GM21529 (cell line): ENCODE data around the gene KCNMB2.

Experiments used
- ATAC-seq: cut with Tn5 transposase; IDR thresholded peaks from one replicate; pipeline ENCODE4 v1.9.1; 2021; ENCODE audit not compliant: unreplicated experiment

KCNMB2 gene

GRCh38 chr3:178685591-178685906 lies 149.3 kb downstream of the KCNMB2 start:
- no peak for ATAC-seq

GRCh38 chr3:178686826-178687225 lies 150.6 kb downstream of the KCNMB2 start:
- no peak for ATAC-seq

- ATAC-seq = no peak
Measured at GRCh38 chr3:178690571-178690970, 154.3 kb downstream of the KCNMB2 start.

GRCh38 chr3:178699364-178699763 lies 163.1 kb downstream of the KCNMB2 start:
- no peak for ATAC-seq

- no peak for ATAC-seq
Measured at GRCh38 chr3:178699810-178700209, 163.6 kb downstream of the KCNMB2 start.

- ATAC-seq = no peak
Measured at GRCh38 chr3:178703268-178703975, 167.2 kb downstream of the KCNMB2 start.

DNA sequence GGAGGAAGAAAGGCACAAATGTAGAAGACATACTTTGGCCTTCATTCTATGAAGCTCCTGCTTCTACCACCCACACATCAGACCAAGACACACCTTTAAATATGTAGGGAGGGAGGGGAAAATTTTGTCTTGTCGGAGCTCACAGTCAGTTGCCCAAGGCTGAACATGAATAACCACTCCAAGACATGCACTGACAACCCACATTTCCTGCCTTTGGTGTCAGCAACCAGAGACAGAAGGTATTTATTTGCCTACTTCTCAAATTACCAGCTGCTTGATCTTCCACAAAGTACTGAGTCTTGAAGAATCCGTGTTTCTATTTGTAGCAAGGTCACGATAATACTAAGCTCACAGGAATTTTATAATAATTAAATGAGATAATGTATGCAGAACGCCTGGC lies 169.7 kb downstream of the KCNMB2 start:
- ATAC-seq = no peak

- no peak for ATAC-seq
Measured at GRCh38 chr3:178706411-178706810, 170.2 kb downstream of the KCNMB2 start.

DNA sequence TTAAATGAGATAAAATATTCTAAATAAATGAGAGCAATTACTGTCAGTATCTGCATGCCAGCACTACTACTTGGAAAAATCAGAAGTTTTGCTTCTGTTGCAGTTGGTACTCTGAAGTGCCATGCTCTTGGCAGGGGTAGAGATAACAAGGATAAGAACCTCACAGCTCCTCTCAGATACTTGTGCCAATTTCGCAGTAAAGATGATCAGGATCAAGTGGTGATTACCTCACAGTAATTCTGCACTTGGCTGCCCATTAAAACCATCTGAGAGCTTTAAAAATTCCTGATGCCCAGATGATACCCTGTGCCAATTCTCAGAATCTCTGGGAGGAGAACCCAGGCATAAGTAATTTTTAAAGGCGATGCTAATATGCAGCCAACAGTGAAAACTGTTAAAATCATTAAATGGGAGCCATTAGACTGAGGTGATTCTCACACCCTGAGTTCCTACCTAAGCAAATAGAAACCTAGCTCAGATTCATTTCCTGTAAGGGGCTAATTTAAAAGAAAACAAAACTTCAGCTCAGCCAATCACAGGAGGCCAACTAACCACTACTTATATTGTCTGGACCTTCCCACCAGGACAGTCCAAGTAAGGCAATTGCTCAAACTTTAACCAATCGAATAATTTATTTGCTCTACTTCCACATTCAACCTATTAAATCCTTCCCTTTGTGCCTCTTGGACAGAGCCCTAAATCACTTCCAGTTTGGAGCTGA lies 171.2 kb downstream of the KCNMB2 start:
- peak; percentile 48 for ATAC-seq

DNA sequence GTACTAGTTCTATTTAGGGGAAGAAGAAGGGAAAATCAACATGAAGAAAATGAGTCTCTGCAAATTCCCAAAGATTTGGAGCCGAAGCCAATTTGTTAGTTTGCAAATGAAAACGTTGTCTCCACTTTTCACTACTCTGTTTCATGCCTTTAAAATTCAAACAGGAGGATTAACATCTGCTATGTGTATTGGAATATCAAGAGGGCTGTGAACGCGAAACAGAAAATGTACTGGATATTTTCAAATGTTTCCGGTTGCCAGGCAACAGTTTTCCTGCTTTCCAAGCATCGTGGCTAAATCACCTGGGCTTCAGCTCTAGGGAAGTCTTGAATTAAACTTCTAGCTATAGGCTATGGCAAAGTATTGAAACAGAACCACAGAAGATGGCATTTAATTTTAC lies 172.8 kb downstream of the KCNMB2 start:
- no peak for ATAC-seq

- ATAC-seq = no peak
Measured at GRCh38 chr3:178711753-178712152, 175.5 kb downstream of the KCNMB2 start.

DNA sequence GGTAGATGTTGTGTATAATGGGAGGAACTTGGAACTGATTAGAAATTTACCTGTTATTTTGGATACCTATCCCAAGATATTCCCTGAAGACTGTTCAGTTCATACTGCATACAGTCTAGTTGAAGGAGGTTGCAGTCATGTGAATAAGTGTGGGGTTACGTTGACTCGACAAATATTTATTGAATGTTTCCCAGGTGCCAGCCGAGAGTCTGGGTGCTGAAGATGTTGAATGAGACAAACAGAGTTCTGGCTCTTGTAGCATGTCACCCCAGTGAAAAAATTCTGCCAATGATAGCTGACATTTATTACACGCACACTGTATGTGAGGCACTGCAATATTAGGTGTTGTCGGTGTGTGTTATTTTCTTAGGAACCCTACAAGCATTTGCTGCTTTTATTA lies 176.0 kb downstream of the KCNMB2 start:
- no peak for ATAC-seq

- ATAC-seq = no peak
Measured at GRCh38 chr3:178714925-178715832, 178.9 kb downstream of the KCNMB2 start.

GRCh38 chr3:178718995-178719635 lies 182.9 kb downstream of the KCNMB2 start:
- no peak for ATAC-seq

DNA sequence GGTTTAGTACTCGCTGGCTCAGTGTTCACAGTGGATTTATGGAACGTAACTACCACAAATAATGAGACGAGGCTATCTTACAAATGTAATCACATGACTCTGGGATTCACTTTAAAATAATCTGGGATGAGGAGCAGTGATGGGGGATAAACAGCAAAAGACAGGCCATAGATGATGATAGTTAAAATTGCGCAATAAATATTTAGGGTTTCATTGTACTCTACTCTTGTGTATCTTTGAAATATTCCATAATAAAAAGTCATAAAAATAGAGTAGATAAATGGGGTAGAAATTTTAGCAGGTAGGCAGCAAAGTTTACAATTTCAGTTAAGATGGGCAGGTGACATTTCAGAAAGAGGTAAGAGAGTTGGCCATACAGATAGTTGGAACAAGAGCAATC lies 196.6 kb downstream of the KCNMB2 start:
- ATAC-seq = no peak

- no peak for ATAC-seq
Measured at GRCh38 chr3:178735032-178735674, 198.9 kb downstream of the KCNMB2 start.

DNA sequence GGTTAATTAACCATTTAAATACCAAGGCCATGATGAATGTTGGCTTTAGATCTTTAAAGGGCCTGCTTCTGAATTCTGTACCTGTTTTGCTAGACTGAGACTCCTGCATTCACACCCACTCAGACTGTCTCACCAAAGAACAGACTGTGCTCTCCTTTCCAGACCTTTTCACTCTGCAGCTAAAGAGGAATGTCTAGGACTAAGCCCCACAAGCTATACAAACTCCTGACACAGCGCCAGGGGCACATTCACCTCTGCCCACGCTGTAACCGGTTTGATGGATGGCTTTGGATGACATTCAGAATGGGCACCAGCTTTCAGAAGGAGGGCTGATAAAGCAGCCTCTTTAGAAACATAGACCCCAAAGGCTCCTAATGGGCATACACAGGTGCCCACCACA lies 200.1 kb downstream of the KCNMB2 start:
- no peak for ATAC-seq

DNA sequence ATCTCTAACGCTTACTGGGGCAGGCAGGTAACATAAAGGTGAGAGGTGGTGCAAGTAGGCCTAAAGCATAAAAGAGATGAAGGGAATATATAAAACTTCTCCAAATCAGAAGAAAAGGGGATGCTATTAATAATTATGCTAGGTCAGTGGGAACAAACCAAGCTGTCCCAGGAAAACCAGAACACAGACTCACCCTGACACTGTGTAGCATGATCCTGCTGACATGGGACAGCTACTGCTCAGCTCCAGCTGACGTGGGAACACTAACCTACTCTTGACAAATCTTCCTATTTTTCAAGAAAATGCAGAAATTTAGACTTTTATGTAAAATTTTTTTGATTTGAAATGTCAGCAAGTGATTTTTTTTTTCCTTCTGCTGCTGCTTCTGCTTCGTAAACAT lies 203.5 kb downstream of the KCNMB2 start:
- ATAC-seq = no peak

- no peak for ATAC-seq
Measured at GRCh38 chr3:178741020-178741419, 204.8 kb downstream of the KCNMB2 start.

DNA sequence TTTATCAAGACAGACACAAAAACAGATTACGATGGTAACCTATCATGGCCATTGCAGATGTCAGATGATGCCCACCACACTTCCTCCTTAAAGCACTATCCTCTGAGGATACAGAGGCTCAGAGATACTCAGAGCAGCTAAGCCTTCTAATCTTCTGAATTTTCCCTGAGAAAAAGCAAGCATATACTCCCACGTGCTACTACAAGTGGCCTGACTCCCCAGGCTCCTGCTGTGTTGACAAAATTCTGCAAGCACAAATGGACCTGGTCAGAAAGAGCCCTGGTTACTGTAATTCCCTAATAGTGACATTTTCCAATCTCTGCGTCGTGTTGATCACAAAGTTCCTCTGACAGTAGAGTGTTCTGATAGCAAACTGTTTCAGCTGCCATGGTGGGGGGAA lies 207.1 kb downstream of the KCNMB2 start:
- ATAC-seq = no peak
